IMR-90 (cell line): ENCODE results near the gene OPA3. TPM values are rescaled to one million over a fixed set of nuclear protein-coding genes. Genes with fewer than 3 reads are reported as not detected.

Experiments
- ATAC-seq: fragments of 200-7000 bp; cut with Tn5 transposase; 2 replicates; pipeline ENCODE4 v1.9.1; 2020; ENCODE audit warnings: low read depth, mild to moderate bottlenecking, moderate library complexity
- BruUV-seq: library from RNA; stranded (reverse); fragments of 400-500 nt; replicated peaks from 2 replicates; lab custom pipeline; 2021; lab: Mats Ljungman, UMichigan
- CTCF ChIA-PET: fragments of 300-600 bp; formaldehyde crosslinking; extraction: SDS; loops from one replicate; lab custom pipeline; 2021; ENCODE audit warnings: antibody characterized with exemption; lab: Yijun Ruan, JAX
- POLR2A ChIA-PET: fragments of 300-600 bp; sonication (Branson Sonifier 250); formaldehyde crosslinking; loops from one replicate; lab custom pipeline; 2022; ENCODE audit warnings: antibody characterized with exemption; ENCODE audit not compliant: unreplicated experiment; lab: Charles Lee
- DNase-seq: peaks from one replicate; pipeline ENCODE4 v3.0.0; 2013
- H2AFZ ChIP-seq: replicated peaks from 2 replicates; pipeline ENCODE3; 2013; ENCODE audit warnings: low read length, mild to moderate bottlenecking; ENCODE audit not compliant: poor library complexity
- H2AK5ac ChIP-seq: 2 replicates; pipeline ENCODE4 v1.6.1; 2013; ENCODE audit warnings: low read depth, low read length, inconsistent platforms
- H2AK9ac ChIP-seq: replicated peaks from 2 replicates; pipeline ENCODE3; 2013; ENCODE audit warnings: mild to moderate bottlenecking, low read depth, low read length, moderate library complexity; ENCODE audit not compliant: poor library complexity
- H2BK120ac ChIP-seq: 2 replicates; pipeline ENCODE4 v1.6.1; 2013; ENCODE audit warnings: low read depth, low read length, inconsistent platforms
- H2BK15ac ChIP-seq: 3 replicates; pipeline ENCODE4 v1.6.1; 2013; ENCODE audit warnings: low read depth, low read length, inconsistent platforms
- H2BK20ac ChIP-seq: 2 replicates; pipeline ENCODE4 v1.6.1; 2013; ENCODE audit warnings: low read depth, mild to moderate bottlenecking, inconsistent platforms, low read length, moderate library complexity
- H2BK5ac ChIP-seq: 2 replicates; pipeline ENCODE4 v1.6.1; 2013; ENCODE audit warnings: mild to moderate bottlenecking, low read depth, low read length, inconsistent platforms; ENCODE audit not compliant: poor library complexity, severe bottlenecking
- H3K14ac ChIP-seq: replicated peaks from 2 replicates; pipeline ENCODE4 v1.6.1; 2013; ENCODE audit warnings: low read depth, low read length, inconsistent platforms
- H3K18ac ChIP-seq: 2 replicates; pipeline ENCODE4 v1.6.1; 2013; ENCODE audit warnings: low read depth, low read length, control low read depth
- H3K23ac ChIP-seq: 2 replicates; pipeline ENCODE4 v1.6.1; 2013; ENCODE audit warnings: low read depth, low read length, inconsistent platforms
- H3K27ac ChIP-seq: 2 replicates; pipeline ENCODE4 v1.5.1; 2013; ENCODE audit warnings: mild to moderate bottlenecking, control low read depth, low read length; ENCODE audit not compliant: insufficient read depth
- H3K27me3 ChIP-seq: 2 replicates; pipeline ENCODE4 v1.6.1; 2013; ENCODE audit warnings: low read length; ENCODE audit not compliant: control insufficient read depth, insufficient read depth
- H3K36me3 ChIP-seq: 2 replicates; pipeline ENCODE4 v1.6.1; 2013; ENCODE audit warnings: low read length, mixed read lengths; ENCODE audit not compliant: control insufficient read depth, insufficient read depth
- H3K4ac ChIP-seq: 2 replicates; pipeline ENCODE4 v1.6.1; 2013; ENCODE audit warnings: low read depth, low read length, inconsistent platforms
- H3K4me1 ChIP-seq: 2 replicates; pipeline ENCODE4 v1.6.1; 2013; ENCODE audit warnings: low read length, mixed read lengths; ENCODE audit not compliant: control insufficient read depth, insufficient read depth
- H3K4me2 ChIP-seq: 2 replicates; pipeline ENCODE4 v1.6.1; 2013; ENCODE audit warnings: low read depth, mild to moderate bottlenecking, control low read depth, low read length, moderate library complexity
- H3K4me3 ChIP-seq: 2 replicates; pipeline ENCODE4 v1.5.1; 2013; ENCODE audit warnings: low read depth, mild to moderate bottlenecking, control low read depth, low read length, moderate library complexity; ENCODE audit not compliant: insufficient read depth
- H3K56ac ChIP-seq: 2 replicates; pipeline ENCODE4 v1.6.1; 2013; ENCODE audit warnings: low read length, inconsistent platforms; ENCODE audit not compliant: insufficient read depth; ENCODE audit errors: extremely low read depth
- H3K79me1 ChIP-seq, 2 experiments: 2 replicates each; pipeline ENCODE4 v1.6.1; 2013; ENCODE audit warnings: low read length in 2 of 2, inconsistent platforms in 1 of 2, low read depth in 1 of 2
- H3K9ac ChIP-seq: 2 replicates; pipeline ENCODE4 v1.6.1; 2013; ENCODE audit warnings: low read depth, low read length, control low read depth
- H3K9me1 ChIP-seq: 2 replicates; pipeline ENCODE4 v1.6.1; 2013; ENCODE audit warnings: low read length, inconsistent platforms; ENCODE audit not compliant: insufficient read depth
- H3K9me3 ChIP-seq: 2 replicates; pipeline ENCODE4 v1.6.1; 2013; ENCODE audit warnings: low read length; ENCODE audit not compliant: control insufficient read depth, insufficient read depth
- H4K20me1 ChIP-seq: 2 replicates; pipeline ENCODE4 v1.6.1; 2013; ENCODE audit warnings: low read length, inconsistent platforms; ENCODE audit not compliant: insufficient read depth
- H4K5ac ChIP-seq: 2 replicates; pipeline ENCODE4 v1.6.1; 2013; ENCODE audit warnings: mild to moderate bottlenecking, low read depth, low read length, control low read depth
- H4K8ac ChIP-seq, 2 experiments: 2 replicates each; pipeline ENCODE4 v1.6.1; 2013; ENCODE audit warnings: low read depth in 2 of 2, low read length in 2 of 2, control low read depth in 1 of 2, inconsistent platforms in 1 of 2
- H4K91ac ChIP-seq: 2 replicates; pipeline ENCODE4 v1.6.1; 2013; ENCODE audit warnings: low read depth, low read length, inconsistent platforms; ENCODE audit not compliant: insufficient read depth
- BHLHE40 ChIP-seq: fragments of 150-350 bp; IDR thresholded peaks from 2 replicates; pipeline ENCODE4 v1.6.1; 2016; ENCODE audit warnings: mild to moderate bottlenecking, low read depth, low read length
- CEBPB ChIP-seq: IDR thresholded peaks from 2 replicates; pipeline ENCODE4 v1.6.1; 2012; ENCODE audit warnings: low read depth, low read length, improper control_type of control experiment
- CTCF ChIP-seq: conservative IDR thresholded peaks from 2 replicates; pipeline ENCODE4 v1.5.1; 2012; ENCODE audit warnings: mild to moderate bottlenecking, low read depth, low read length, improper control_type of control experiment
- ELK1 ChIP-seq: fragments of 150-350 bp; IDR thresholded peaks from 2 replicates; pipeline ENCODE4 v1.6.1; 2016; ENCODE audit warnings: low read depth, mild to moderate bottlenecking, low read length, moderate library complexity, borderline replicate concordance
- FOS ChIP-seq: fragments of 150-350 bp; IDR thresholded peaks from 2 replicates; pipeline ENCODE4 v1.6.1; 2016; ENCODE audit warnings: low read depth, low read length
- MAFK ChIP-seq: IDR thresholded peaks from 2 replicates; pipeline ENCODE4 v1.6.1; 2012; ENCODE audit warnings: low read depth, low read length, improper control_type of control experiment
- MAZ ChIP-seq: IDR thresholded peaks from 2 replicates; pipeline ENCODE4 v1.6.1; 2012; ENCODE audit warnings: low read depth, mild to moderate bottlenecking, low read length, improper control_type of control experiment, moderate library complexity, borderline replicate concordance
- MXI1 ChIP-seq: IDR thresholded peaks from 2 replicates; pipeline ENCODE4 v1.6.1; 2012; ENCODE audit warnings: low read depth, mild to moderate bottlenecking, low read length, moderate library complexity, borderline replicate concordance
- NFE2L2 ChIP-seq: fragments of 150-350 bp; IDR thresholded peaks from 2 replicates; pipeline ENCODE4 v1.6.1; 2016; ENCODE audit warnings: low read depth, mild to moderate bottlenecking, low read length
- RAD21 ChIP-seq: IDR thresholded peaks from 2 replicates; pipeline ENCODE4 v1.6.1; 2012; ENCODE audit warnings: low read length, improper control_type of control experiment
- RCOR1 ChIP-seq: IDR thresholded peaks from 2 replicates; pipeline ENCODE4 v1.6.1; 2012; ENCODE audit warnings: mild to moderate bottlenecking, low read length, improper control_type of control experiment; ENCODE audit not compliant: insufficient replicate concordance
- RFX5 ChIP-seq: IDR thresholded peaks from 2 replicates; pipeline ENCODE4 v1.8.0; 2012; ENCODE audit warnings: low read depth, mild to moderate bottlenecking, low read length, moderate library complexity
- SMC3 ChIP-seq: fragments of 150-350 bp; IDR thresholded peaks from 2 replicates; pipeline ENCODE4 v1.6.1; 2016; ENCODE audit warnings: low read depth, mild to moderate bottlenecking, antibody characterized with exemption, low read length, moderate library complexity
- USF2 ChIP-seq: fragments of 150-350 bp; IDR thresholded peaks from 2 replicates; pipeline ENCODE4 v1.6.1; 2017; ENCODE audit warnings: mild to moderate bottlenecking, antibody characterized with exemption, low read length, low read depth
- WGBS, 2 experiments: methylation state at CpG; one replicate each; pipeline versions ENCODE4 v1.1.5 to v1.1.7; 2013; ENCODE audit warnings: missing lambda C conversion rate in 2 of 2; ENCODE audit not compliant: insufficient read length in 1 of 2; ENCODE audit errors: extremely low coverage in 2 of 2; 5-methylcytosine and 5-hydroxymethylcytosine counted together
- dilution Hi-C: fragments of 300-500 bp; cut with HindIII; formaldehyde crosslinking; loops from one replicate; pipeline ENCODE4 v1.14.3; 2018; ENCODE audit warnings: low sequenced_read_pairs; ENCODE audit not compliant: unreplicated experiment
- in situ Hi-C: fragments of 300-500 bp; cut with MboI; formaldehyde crosslinking; loops from 3 replicates; pipeline ENCODE4 v1.14.3; 2019; ENCODE audit warnings: low sequenced_read_pairs, inconsistent platforms, mixed read lengths
- intact Hi-C: fragments of 100-400 bp; cut with micrococcal nuclease; formaldehyde crosslinking; loops from 2 replicates; pipeline ENCODE4 v1.10.0; 2022
- polyA plus RNA-seq, 3 experiments: library from polyadenylated mRNA; depleted of rRNA; stranded (reverse); fragments of >200 nt; gene quantifications; 2 replicates each; pipeline ENCODE4 v1.2.3, GENCODE V29; 2012; ENCODE audit warnings: low replicate concordance in 1 of 3
- total RNA-seq: library from RNA; depleted of rRNA; stranded (reverse); fragments of >200 nt; gene quantifications from 2 replicates; pipeline ENCODE4 v1.2.3, GENCODE V29; 2012

Gene OPA3
- total and polyA plus RNA-seq, 2 of the 4 experiments (the other 2 are of a cell fraction), result 5.2 to 9.6 TPM

GRCh38 chr19:45517641-45518468 lies 66.7 kb downstream of the OPA3 start:
- CTCF ChIA-PET, result no interaction called here
- no peak overlapping the region for H4K5ac ChIP-seq
- no peak overlapping the region for H4K91ac ChIP-seq
- H2AK5ac ChIP-seq, result no peak overlapping the region
- no peak overlapping the region for H4K8ac ChIP-seq
- H3K56ac ChIP-seq, result no peak overlapping the region
- intact Hi-C loops (no loop called here), dilution Hi-C loops (no loop called here), in situ Hi-C loops (no loop called here)
- no peak overlapping the region for H3K4ac ChIP-seq
- no peak overlapping the region for H3K27ac ChIP-seq
- H4K20me1 ChIP-seq, result peaks cover 90% of the 10 kb centered on the region
- H3K18ac ChIP-seq, result no peak overlapping the region
- H3K14ac ChIP-seq, result no peak overlapping the region
- H3K4me1 ChIP-seq, result 0 out of 2 replicates have a peak, but pooled peaks cover 5% of the 10 kb centered on the region
- no peak for ATAC-seq
- no peaks in the 10 kb centered on the region for H3K9me3 ChIP-seq
- no peaks in the 10 kb centered on the region for H3K9me1 ChIP-seq
- no peak overlapping the region for H3K4me2 ChIP-seq
- BruUV-seq, result no TSS peak
- peaks cover 14 to 76% of the 10 kb centered on the region in 2 experiments for H3K79me1 ChIP-seq
- POLR2A ChIA-PET, result no interaction called here
- H3K27me3 ChIP-seq, result no peaks in the 10 kb centered on the region
- no peak overlapping the region for H2AK9ac ChIP-seq
- no peak overlapping the region for H3K23ac ChIP-seq
- no peak for DNase-seq
- H3K9ac ChIP-seq, result no peak overlapping the region; the same call in 1 of the 2 replicates
- H2BK120ac ChIP-seq, result no peak overlapping the region
- no peak overlapping the region for H3K4me3 ChIP-seq
- H3K36me3 ChIP-seq, result peaks cover 49% of the 10 kb centered on the region
- H2AFZ ChIP-seq, result no peak overlapping the region
- H2BK15ac ChIP-seq, result no peak overlapping the region
- no peak overlapping the region for H2BK5ac ChIP-seq
- 96% methylated on average over 29 of the region's 50 CpGs; no CpG with 5 or more reads in 1 of the 2 experiments for WGBS, 2 experiments
- H2BK20ac ChIP-seq, result no peak overlapping the region
- no peak for TF ChIP-seq MAZ
- TF ChIP-seq RCOR1, result no peak
- no peak for TF ChIP-seq MAFK
- no peak for TF ChIP-seq RAD21
- no peak for TF ChIP-seq ELK1
- no peak for TF ChIP-seq FOS
- TF ChIP-seq CTCF, result no peak
- no peak for TF ChIP-seq SMC3
- no peak for TF ChIP-seq CEBPB
- TF ChIP-seq BHLHE40, result no peak
- no peak for TF ChIP-seq USF2
- TF ChIP-seq RFX5, result no peak
- no peak for TF ChIP-seq MXI1
- TF ChIP-seq NFE2L2, result no peak
